Measurements from ENCODE around the gene TTC34.
"Not testable (repeated sequence)": the region's sequence is repeated elsewhere in the genome, so short reads cannot be mapped to it uniquely, and the experiment has no call there.

The TTC34 gene

DNA sequence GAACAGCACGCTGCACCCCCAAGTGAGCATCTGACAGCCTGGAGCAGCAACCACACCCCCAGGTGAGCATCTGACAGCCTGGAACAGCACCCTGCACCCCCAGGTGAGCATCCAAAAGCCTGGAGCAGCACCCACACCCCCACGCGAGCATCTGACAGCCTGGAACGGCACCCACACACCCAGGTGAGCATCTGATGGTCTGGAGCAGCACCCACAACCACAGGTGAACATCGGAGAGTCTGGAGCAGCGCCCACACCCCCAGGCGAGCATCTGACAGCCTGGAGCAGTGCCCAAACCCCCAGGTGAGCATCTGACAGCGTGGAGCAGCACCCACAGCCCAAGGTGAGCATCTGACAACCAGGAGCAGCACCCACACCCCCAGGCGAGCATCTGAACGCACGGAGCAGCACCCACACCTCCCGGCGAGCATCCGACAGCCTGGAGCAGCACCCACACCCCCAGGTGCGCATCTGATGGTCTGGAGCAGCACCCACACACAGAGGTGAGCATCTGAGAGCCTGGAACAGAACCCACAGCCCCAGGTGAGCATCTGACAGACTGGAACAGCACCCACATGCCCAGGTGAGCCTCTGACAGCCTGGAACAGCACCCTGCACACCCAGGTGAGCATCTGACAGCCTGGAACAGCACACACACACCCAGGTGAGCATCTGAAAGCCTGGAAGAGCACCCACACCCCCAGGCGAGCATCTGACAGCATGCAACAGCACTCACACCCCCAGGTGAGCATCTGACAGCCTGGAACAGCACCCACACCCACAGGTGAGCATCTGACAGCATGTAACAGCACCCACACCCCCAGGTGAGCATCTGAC is 145.7 kb downstream of the TTC34 start:
- H3K4me1 ChIP-seq (ENCODE audit: control insufficient read depth, insufficient read depth, low read length); H3K4me3 ChIP-seq (ENCODE audit: low read length); H3K36me3 ChIP-seq (ENCODE audit: control insufficient read depth, insufficient read depth, low read length); H3K9me3 ChIP-seq (ENCODE audit: control insufficient read depth, low read length); H3K9ac ChIP-seq (ENCODE audit: low read length): not testable (repeated sequence)
- H3K27me3 ChIP-seq (ENCODE audit: control insufficient read depth, insufficient read depth, low read length): peaks cover 24% of the 10 kb centered on the region

DNA sequence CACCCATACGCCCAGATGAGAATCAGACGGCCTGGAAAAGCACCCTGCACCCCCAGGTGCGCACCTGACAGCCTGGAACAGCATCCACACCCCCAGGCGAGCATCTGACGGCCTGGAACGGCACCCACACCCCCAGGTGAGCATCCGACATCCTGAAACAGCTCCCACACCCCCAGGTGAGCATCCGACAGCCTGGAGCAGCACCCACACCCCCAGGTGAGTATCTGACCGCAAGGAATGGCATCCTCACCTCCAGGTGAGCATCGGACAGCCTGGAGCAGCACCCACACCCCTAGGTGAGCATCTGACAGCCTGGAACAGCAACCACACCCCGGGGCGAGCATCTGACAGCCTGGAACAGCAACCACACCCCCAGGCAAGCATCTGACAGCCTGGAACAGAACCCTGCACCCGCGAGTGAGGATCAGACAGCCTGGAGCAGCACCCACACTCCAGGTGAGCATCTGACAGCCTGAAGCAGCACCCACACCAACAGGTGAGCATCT is 147.0 kb downstream of the TTC34 start:
- not testable (repeated sequence) for H3K9ac ChIP-seq (ENCODE audit: low read length); H3K4me1 ChIP-seq (ENCODE audit: control insufficient read depth, insufficient read depth, low read length); H3K9me3 ChIP-seq (ENCODE audit: control insufficient read depth, low read length); H3K4me3 ChIP-seq (ENCODE audit: low read length); H3K36me3 ChIP-seq (ENCODE audit: control insufficient read depth, insufficient read depth, low read length)
- H3K27me3 ChIP-seq (ENCODE audit: control insufficient read depth, insufficient read depth, low read length): peaks cover 27% of the 10 kb centered on the region

DNA sequence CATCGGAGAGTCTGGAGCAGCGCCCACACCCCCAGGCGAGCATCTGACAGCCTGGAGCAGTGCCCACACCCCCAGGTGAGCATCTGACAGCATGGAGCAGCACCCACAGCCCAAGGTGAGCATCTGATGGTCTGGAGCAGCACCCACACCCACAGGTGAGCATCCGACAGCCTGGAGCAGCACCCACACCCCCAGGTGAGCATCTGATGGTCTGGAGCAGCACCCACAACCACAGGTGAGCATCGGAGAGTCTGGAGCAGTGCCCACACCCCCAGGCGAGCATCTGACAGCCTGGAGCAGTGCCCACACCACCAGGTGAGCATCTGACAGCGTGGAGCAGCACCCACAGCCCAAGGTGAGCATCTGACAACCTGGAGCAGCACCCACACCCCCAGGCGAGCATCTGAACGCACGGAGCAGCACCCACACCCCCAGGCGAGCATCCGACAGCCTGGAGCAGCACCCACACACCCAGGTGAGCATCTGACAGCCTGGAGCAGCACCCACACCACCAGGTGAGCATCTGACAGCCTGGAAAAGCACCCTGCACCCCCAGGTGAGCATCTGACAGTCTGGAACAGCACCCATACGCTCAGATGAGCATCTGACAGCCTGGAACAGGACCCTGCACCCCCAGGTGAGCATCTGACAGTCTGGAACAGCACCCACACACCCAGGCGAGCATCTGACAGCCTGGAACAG is 147.6 kb downstream of the TTC34 start:
- not testable (repeated sequence) for H3K4me3 ChIP-seq (ENCODE audit: low read length); H3K4me1 ChIP-seq (ENCODE audit: control insufficient read depth, insufficient read depth, low read length); H3K9me3 ChIP-seq (ENCODE audit: control insufficient read depth, low read length); H3K9ac ChIP-seq (ENCODE audit: low read length); H3K36me3 ChIP-seq (ENCODE audit: control insufficient read depth, insufficient read depth, low read length)
- H3K27me3 ChIP-seq (ENCODE audit: control insufficient read depth, insufficient read depth, low read length): peaks cover 27% of the 10 kb centered on the region

DNA sequence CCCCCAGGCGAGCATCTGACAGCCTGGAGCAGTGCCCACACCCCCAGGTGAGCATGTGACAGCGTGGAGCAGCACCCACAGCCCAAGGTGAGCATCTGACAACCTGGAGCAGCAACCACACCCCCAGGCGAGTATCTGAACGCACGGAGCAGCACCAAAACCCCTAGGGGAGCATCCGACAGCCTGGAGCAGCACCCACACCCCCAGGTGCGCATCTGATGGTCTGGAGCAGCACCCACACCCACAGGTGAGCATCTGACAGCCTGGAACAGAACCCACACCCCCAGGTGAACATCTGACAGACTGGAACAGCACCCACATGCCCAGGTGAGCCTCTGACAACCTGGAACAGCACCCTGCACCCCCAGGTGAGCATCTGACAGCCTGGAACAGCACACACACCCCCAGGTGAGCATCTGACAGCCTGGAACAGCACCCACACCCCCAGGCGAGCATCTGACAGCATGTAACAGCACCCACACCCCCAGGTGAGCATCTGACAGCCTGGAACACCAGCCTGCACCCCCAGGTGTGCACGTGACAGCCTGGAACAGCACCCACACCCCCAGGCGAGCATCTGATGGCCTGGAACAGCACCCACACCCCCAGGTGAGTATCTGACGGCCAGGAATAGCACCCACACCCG is 148.4 kb downstream of the TTC34 start:
- H3K36me3 ChIP-seq (ENCODE audit: control insufficient read depth, insufficient read depth, low read length): not testable (repeated sequence)
- peaks cover 27% of the 10 kb centered on the region for H3K27me3 ChIP-seq (ENCODE audit: control insufficient read depth, insufficient read depth, low read length)

GRCh38 chr1:2652152-2652925 is 149.2 kb downstream of the TTC34 start:
- not testable (repeated sequence) for H3K4me1 ChIP-seq (ENCODE audit: control insufficient read depth, insufficient read depth, low read length); H3K9ac ChIP-seq (ENCODE audit: low read length); H3K4me3 ChIP-seq (ENCODE audit: low read length); H3K9me3 ChIP-seq (ENCODE audit: control insufficient read depth, low read length); H3K36me3 ChIP-seq (ENCODE audit: control insufficient read depth, insufficient read depth, low read length)
- H3K27me3 ChIP-seq (ENCODE audit: control insufficient read depth, insufficient read depth, low read length): peaks cover 27% of the 10 kb centered on the region

More for the DNA sequence above, 148.4 kb downstream of the TTC34 start:
- H3K9ac ChIP-seq (ENCODE audit: low read length); H3K4me1 ChIP-seq (ENCODE audit: control insufficient read depth, insufficient read depth, low read length); H3K4me3 ChIP-seq (ENCODE audit: low read length); H3K9me3 ChIP-seq (ENCODE audit: control insufficient read depth, low read length): not testable (repeated sequence)

DNA sequence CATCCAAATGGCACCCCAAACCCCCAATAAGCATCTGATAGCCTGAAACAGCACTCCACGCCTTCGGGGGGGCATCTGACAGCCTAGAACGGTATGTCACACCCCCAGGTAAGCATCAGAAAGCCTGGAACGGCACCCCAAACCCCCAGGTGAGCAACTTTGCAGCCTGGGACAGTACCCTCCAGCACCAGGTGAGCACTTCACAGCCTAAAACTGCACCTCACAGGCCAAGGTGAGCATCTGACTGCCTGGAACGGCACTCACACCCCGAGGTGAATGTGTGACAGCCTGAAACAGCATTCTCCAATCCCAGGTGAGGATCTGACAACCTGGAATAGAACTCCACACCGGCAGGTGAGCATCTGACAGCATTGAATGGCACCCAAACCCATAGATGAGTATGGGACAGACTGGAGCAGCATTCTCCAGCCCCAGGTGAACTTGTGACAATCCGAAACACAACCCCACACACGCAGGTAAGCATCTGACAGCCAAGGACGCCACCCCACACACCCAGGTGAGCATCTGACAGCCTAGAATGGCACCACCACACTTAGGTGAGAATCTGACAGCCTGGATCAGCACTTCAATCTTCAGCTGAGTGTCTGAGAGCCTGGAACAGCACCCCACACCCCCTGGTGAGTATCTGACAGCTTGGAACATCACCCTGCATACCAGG is 150.4 kb downstream of the TTC34 start:
- Histone ChIP-seq H3K4me3 (ENCODE audit: low read length) (no peak overlapping the region), H3K4me1 (ENCODE audit: control insufficient read depth, insufficient read depth, low read length) (no peaks in the 10 kb centered on the region), H3K27me3 (ENCODE audit: control insufficient read depth, insufficient read depth, low read length) (peaks cover 27% of the 10 kb centered on the region), H3K9me3 (ENCODE audit: control insufficient read depth, low read length) (no peaks in the 10 kb centered on the region), H3K9ac (ENCODE audit: low read length) (no peak overlapping the region), H3K36me3 (ENCODE audit: control insufficient read depth, insufficient read depth, low read length) (no peaks in the 10 kb centered on the region)

- no peak overlapping the region for H3K9ac ChIP-seq (ENCODE audit: low read length)
- H3K4me3 ChIP-seq (ENCODE audit: low read length): no peak overlapping the region
- peaks cover 6% of the 10 kb centered on the region for H3K4me1 ChIP-seq (ENCODE audit: control insufficient read depth, insufficient read depth, low read length)
- no peaks in the 10 kb centered on the region for H3K9me3 ChIP-seq (ENCODE audit: control insufficient read depth, low read length)
- H3K27me3 ChIP-seq (ENCODE audit: control insufficient read depth, insufficient read depth, low read length): peaks cover 3% of the 10 kb centered on the region
- no peaks in the 10 kb centered on the region for H3K36me3 ChIP-seq (ENCODE audit: control insufficient read depth, insufficient read depth, low read length)
Measured at GRCh38 chr1:2646837-2647236, 154.7 kb downstream of the TTC34 start.

DNA sequence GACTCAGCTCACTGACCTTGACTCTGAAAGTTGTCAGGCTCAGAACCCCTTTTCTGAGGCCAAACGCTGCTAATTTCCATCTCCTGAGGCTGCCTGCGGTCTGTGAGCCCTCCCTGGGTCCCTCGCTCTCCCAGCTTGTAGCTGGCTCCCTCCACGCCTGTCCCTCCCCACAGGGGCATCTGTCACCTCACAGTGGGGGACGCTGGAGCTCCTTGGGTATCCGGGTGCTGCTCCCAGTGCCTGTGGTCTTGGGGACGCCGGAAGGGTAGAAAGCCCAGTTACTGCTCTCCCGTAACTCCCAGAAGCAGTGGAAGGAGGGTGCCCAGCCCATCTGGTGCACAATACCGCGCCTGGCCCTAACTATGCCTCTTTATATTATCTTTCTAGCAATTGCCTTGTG is 155.7 kb downstream of the TTC34 start:
- H3K9me3 ChIP-seq (ENCODE audit: control insufficient read depth, low read length): no peaks in the 10 kb centered on the region
- H3K4me1 ChIP-seq (ENCODE audit: control insufficient read depth, insufficient read depth, low read length): peaks cover 10% of the 10 kb centered on the region
- H3K9ac ChIP-seq (ENCODE audit: low read length): no peak overlapping the region
- H3K27me3 ChIP-seq (ENCODE audit: control insufficient read depth, insufficient read depth, low read length): peaks cover 3% of the 10 kb centered on the region
- no peaks in the 10 kb centered on the region for H3K36me3 ChIP-seq (ENCODE audit: control insufficient read depth, insufficient read depth, low read length)
- H3K4me3 ChIP-seq (ENCODE audit: low read length): no peak overlapping the region

- no peak overlapping the region for H3K9ac ChIP-seq (ENCODE audit: low read length)
- no peaks in the 10 kb centered on the region for H3K27me3 ChIP-seq (ENCODE audit: control insufficient read depth, insufficient read depth, low read length)
- H3K4me1 ChIP-seq (ENCODE audit: control insufficient read depth, insufficient read depth, low read length): peaks cover 10% of the 10 kb centered on the region
- H3K36me3 ChIP-seq (ENCODE audit: control insufficient read depth, insufficient read depth, low read length): no peaks in the 10 kb centered on the region
- H3K4me3 ChIP-seq (ENCODE audit: low read length): no peak overlapping the region
- no peaks in the 10 kb centered on the region for H3K9me3 ChIP-seq (ENCODE audit: control insufficient read depth, low read length)
Measured at GRCh38 chr1:2645143-2645542, 156.3 kb downstream of the TTC34 start.

- H3K4me1 ChIP-seq (ENCODE audit: control insufficient read depth, insufficient read depth, low read length): peaks cover 10% of the 10 kb centered on the region
- H3K27me3 ChIP-seq (ENCODE audit: control insufficient read depth, insufficient read depth, low read length): peaks cover under 1% of the 10 kb centered on the region
- no peaks in the 10 kb centered on the region for H3K9me3 ChIP-seq (ENCODE audit: control insufficient read depth, low read length)
- no peak overlapping the region for H3K9ac ChIP-seq (ENCODE audit: low read length)
- H3K36me3 ChIP-seq (ENCODE audit: control insufficient read depth, insufficient read depth, low read length): no peaks in the 10 kb centered on the region
- no peak overlapping the region for H3K4me3 ChIP-seq (ENCODE audit: low read length)
Measured at GRCh38 chr1:2644591-2645101, 156.8 kb downstream of the TTC34 start.

DNA sequence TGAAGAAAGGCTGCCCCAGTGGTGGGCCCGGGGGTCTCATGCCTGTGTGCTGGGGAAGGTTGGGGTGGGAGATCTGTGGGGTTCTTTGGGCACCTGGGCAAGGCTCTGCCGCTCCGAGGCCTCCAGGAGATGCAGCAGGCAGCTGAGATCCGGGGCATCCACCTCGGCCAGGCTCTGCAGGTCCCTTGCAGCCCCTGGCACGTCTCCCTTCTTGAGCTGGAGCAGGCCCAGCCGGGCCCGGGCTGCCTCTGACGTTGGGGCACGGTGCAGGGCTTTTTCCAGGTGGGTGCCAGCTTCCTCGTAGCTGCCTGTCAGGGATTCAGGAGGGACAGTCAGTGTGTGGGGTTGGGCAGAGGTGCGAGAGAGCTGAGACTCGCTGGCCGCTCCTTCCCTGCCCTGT is 157.3 kb downstream of the TTC34 start:
- H3K4me1 ChIP-seq (ENCODE audit: control insufficient read depth, insufficient read depth, low read length): peaks cover 10% of the 10 kb centered on the region
- H3K4me3 ChIP-seq (ENCODE audit: low read length): no peak overlapping the region
- no peaks in the 10 kb centered on the region for H3K9me3 ChIP-seq (ENCODE audit: control insufficient read depth, low read length)
- H3K36me3 ChIP-seq (ENCODE audit: control insufficient read depth, insufficient read depth, low read length): no peaks in the 10 kb centered on the region
- no peak overlapping the region for H3K9ac ChIP-seq (ENCODE audit: low read length)
- H3K27me3 ChIP-seq (ENCODE audit: control insufficient read depth, insufficient read depth, low read length): peaks cover 5% of the 10 kb centered on the region
